ENCODE measurements around the gene LTBP2. TPM values are rescaled to one million over a fixed set of nuclear protein-coding genes. Genes with fewer than 3 reads are reported as not detected.

Gene LTBP2
- total RNA-seq, 1 experiment from 2014 or later = 1.5 TPM

DNA sequence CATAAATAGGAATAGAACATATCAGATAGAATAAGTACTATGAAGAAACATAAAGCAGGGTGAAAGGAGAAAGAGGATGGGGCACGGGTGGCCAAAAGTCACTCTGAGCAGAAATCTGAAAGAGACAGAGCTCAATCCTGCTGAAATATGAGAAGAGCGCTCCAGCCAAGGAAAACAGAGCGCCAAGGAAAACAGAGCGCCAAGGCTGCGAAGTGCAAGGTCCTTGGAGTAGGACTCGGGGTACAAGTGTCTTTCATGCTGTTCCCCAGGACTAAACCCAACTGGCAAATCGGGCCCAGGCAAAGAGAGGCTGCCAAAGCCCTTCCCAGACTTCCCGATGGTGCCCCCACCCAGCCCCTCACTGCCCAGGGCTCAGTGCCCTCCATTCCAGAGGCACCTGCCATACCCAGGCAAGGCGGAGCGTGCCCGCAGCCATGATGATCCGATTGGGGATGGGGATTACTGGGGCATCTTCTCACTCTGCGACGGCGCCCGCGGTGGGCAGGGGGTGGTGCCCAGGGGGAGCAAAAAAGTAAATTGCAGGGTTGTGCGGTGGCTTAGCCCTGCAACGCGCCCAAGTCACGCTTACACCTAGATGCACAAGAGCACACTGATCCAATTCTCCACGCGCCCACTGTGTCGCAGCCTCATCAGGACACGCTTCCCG is 1.7 kb downstream of the LTBP2 start:
- H3K9me3 ChIP-seq (ENCODE audit: control insufficient read depth in 1 of 2, insufficient read depth in 1 of 2, low read depth in 1 of 2, low read length in 2 of 2) = no peaks in the 10 kb centered on the region
- no peak overlapping the region for H2AFZ ChIP-seq (ENCODE audit: low read depth, low read length, poor library complexity, severe bottlenecking)
- H3K9ac ChIP-seq (ENCODE audit: low read length) = no peak overlapping the region
- no peaks in the 10 kb centered on the region for H3K79me2 ChIP-seq (ENCODE audit: insufficient read depth, low read length)
- no peak for TF ChIP-seq POLR2A (IDR thresholded peaks at IDR 0.05; ENCODE audit: borderline replicate concordance, extremely low read depth, insufficient read depth, insufficient read length)
- TF ChIP-seq, protein P1, sequence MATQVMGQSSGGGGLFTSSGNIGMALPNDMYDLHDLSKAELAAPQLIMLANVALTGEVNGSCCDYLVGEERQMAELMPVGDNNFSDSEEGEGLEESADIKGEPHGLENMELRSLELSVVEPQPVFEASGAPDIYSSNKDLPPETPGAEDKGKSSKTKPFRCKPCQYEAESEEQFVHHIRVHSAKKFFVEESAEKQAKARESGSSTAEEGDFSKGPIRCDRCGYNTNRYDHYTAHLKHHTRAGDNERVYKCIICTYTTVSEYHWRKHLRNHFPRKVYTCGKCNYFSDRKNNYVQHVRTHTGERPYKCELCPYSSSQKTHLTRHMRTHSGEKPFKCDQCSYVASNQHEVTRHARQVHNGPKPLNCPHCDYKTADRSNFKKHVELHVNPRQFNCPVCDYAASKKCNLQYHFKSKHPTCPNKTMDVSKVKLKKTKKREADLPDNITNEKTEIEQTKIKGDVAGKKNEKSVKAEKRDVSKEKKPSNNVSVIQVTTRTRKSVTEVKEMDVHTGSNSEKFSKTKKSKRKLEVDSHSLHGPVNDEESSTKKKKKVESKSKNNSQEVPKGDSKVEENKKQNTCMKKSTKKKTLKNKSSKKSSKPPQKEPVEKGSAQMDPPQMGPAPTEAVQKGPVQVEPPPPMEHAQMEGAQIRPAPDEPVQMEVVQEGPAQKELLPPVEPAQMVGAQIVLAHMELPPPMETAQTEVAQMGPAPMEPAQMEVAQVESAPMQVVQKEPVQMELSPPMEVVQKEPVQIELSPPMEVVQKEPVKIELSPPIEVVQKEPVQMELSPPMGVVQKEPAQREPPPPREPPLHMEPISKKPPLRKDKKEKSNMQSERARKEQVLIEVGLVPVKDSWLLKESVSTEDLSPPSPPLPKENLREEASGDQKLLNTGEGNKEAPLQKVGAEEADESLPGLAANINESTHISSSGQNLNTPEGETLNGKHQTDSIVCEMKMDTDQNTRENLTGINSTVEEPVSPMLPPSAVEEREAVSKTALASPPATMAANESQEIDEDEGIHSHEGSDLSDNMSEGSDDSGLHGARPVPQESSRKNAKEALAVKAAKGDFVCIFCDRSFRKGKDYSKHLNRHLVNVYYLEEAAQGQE (IDR thresholded peaks at IDR 0.05; ENCODE audit: low read depth) = no peak
- TF ChIP-seq, protein P2, sequence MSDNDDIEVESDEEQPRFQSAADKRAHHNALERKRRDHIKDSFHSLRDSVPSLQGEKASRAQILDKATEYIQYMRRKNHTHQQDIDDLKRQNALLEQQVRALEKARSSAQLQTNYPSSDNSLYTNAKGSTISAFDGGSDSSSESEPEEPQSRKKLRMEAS (IDR thresholded peaks at IDR 0.05) = no peak
- no peak for TF ChIP-seq EZH2 (IDR thresholded peaks at IDR 0.05)
- TF ChIP-seq EGR1 (IDR thresholded peaks at IDR 0.05; ENCODE audit: low read depth) = no peak
- no peak for TF ChIP-seq CTCF (IDR thresholded peaks at IDR 0.05 in 2 of 3, conservative IDR thresholded peaks at IDR 0.05 in 1 of 3; ENCODE audit: borderline replicate concordance in 1 of 3, insufficient read depth in 1 of 3, low read depth in 2 of 3, low read length in 2 of 3)
- TF ChIP-seq, protein P3, sequence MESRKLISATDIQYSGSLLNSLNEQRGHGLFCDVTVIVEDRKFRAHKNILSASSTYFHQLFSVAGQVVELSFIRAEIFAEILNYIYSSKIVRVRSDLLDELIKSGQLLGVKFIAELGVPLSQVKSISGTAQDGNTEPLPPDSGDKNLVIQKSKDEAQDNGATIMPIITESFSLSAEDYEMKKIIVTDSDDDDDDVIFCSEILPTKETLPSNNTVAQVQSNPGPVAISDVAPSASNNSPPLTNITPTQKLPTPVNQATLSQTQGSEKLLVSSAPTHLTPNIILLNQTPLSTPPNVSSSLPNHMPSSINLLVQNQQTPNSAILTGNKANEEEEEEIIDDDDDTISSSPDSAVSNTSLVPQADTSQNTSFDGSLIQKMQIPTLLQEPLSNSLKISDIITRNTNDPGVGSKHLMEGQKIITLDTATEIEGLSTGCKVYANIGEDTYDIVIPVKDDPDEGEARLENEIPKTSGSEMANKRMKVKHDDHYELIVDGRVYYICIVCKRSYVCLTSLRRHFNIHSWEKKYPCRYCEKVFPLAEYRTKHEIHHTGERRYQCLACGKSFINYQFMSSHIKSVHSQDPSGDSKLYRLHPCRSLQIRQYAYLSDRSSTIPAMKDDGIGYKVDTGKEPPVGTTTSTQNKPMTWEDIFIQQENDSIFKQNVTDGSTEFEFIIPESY (IDR thresholded peaks at IDR 0.05; ENCODE audit: extremely low read depth, insufficient replicate concordance, low read length) = no peak
- TF ChIP-seq JUND (IDR thresholded peaks at IDR 0.05) = no peak
- no peak for TF ChIP-seq CBX3 (IDR thresholded peaks at IDR 0.05; ENCODE audit: low read depth)
- TF ChIP-seq FOSL1 (IDR thresholded peaks at IDR 0.05; ENCODE audit: low read depth) = no peak
- no peak for TF ChIP-seq TCF7L2 (IDR thresholded peaks at IDR 0.05; ENCODE audit: borderline replicate concordance, extremely low read depth, insufficient read depth, insufficient read length)
- no peak for TF ChIP-seq SRF (IDR thresholded peaks at IDR 0.05; ENCODE audit: low read depth)
- TF ChIP-seq, protein P4, sequence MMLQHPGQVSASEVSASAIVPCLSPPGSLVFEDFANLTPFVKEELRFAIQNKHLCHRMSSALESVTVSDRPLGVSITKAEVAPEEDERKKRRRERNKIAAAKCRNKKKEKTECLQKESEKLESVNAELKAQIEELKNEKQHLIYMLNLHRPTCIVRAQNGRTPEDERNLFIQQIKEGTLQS (IDR thresholded peaks at IDR 0.05) = no peak
- no peak for TF ChIP-seq POLR2AphosphoS5 (IDR thresholded peaks at IDR 0.05; ENCODE audit: low read depth, low read length)
- TF ChIP-seq CEBPB (IDR thresholded peaks at IDR 0.05; ENCODE audit: low read depth) = no peak
- no peak for TF ChIP-seq RAD21 (IDR thresholded peaks at IDR 0.05; ENCODE audit: low read depth)
- TF ChIP-seq ELF1 (IDR thresholded peaks at IDR 0.05; ENCODE audit: borderline replicate concordance, low read depth) = no peak
- no peak for TF ChIP-seq EZH2phosphoT487 (IDR thresholded peaks at IDR 0.05; ENCODE audit: borderline replicate concordance)
- no peaks in the 10 kb centered on the region for H3K27me3 ChIP-seq (ENCODE audit: insufficient read depth, low read length)
- POLR2A ChIA-PET = no interaction called here
- H3K9me2 ChIP-seq (ENCODE audit: insufficient read depth) = no peaks in the 10 kb centered on the region
- H3K36me3 ChIP-seq (ENCODE audit: control insufficient read depth in 1 of 2, insufficient read depth in 2 of 2, low read length in 2 of 2) = no peaks in the 10 kb centered on the region
- no peak overlapping the region for H3K4me3 ChIP-seq (replicated peaks in 1 of 2; ENCODE audit: low read depth in 1 of 2, low read length in 2 of 2)
- H3K4me1 ChIP-seq (ENCODE audit: control insufficient read depth in 1 of 2, insufficient read depth in 2 of 2, low read length in 2 of 2) = peaks cover 0 to 26% of the 10 kb centered on the region in 2 experiments; a peak in 2 of 4 replicates
- H4K20me1 ChIP-seq (ENCODE audit: insufficient read depth) = no peaks in the 10 kb centered on the region
- intact Hi-C loops (cut with micrococcal nuclease) = no loop called here
- no peak overlapping the region for H3K27ac ChIP-seq (ENCODE audit: low read depth, low read length)
- no peak for ATAC-seq
- CTCF ChIA-PET = interaction anchor here (1.7 to 3.8 kb wide), 6 partner anchors 9 to 251 kb away, joined by 6 to 111 read pairs (median 16); no protein-coding TSS in a partner anchor
- RAD21 ChIA-PET (ENCODE audit: low non-redundant PET in 1 of 2, low total read pairs in 2 of 2, uncharacterized antibody in 2 of 2, unreplicated experiment in 2 of 2) = interaction anchor here in 1 of 2 experiments (1.7 kb wide), 1 partner anchor 79 kb away, joined by 8 read pairs; no protein-coding TSS in a partner anchor
- DNase-seq (ENCODE audit: low read depth, low spot score) = no peak
- no TSS peak for BruUV-seq (replicated peaks)
- H3K4me2 ChIP-seq (ENCODE audit: low read length) = no peak overlapping the region
